ENCODE results near the gene CTBS. TPM values are rescaled to one million over a fixed set of nuclear protein-coding genes. Genes with fewer than 3 reads are reported as not detected.

The CTBS gene
- total and polyA plus RNA-seq, 2 of the 4 experiments (the other 2 are of a cell fraction), result 5.9 to 12.4 TPM

DNA sequence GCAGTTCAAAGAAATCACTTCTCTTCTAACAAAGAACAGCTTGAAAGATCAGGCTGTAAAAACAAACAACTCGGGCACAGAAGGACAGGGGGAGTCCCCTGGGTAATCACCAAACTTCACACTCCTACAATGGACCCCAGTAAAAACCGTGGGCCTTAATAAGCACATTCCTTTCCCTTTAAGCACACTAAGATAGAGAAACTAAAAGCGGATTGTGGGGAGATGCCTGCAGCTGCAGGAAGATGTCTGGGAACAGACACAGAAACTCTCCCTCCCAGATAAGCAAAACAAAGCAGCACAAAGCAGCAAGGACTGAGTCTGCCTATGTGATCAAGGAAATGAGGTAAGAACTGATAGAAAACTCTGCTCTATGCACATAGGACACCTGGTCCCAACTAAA, 37.6 kb upstream of the CTBS start (continued):
- TF ChIP-seq RCOR1 (IDR thresholded peaks at IDR 0.05; ENCODE audit: insufficient replicate concordance, low read length), result no peak

DNA sequence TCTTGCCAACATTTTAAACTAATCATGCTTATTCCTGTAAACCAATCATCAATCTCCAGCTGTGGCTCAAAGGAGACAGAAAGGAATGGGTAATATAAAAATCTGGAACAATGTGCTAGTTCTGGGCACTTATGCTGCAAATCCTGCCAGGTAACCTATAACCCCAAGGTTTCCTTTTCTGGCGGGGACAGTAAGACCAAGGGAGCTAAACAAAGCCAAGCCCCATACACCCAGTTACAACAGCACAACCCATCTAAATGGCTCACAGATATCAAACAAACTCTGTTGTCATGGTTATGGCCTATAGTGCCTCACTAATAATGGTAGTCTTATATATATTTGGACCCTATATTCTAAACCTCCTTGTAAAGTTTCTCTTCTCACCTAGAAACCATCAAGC, 36.9 kb upstream of the CTBS start:
- intact Hi-C loops (cut with micrococcal nuclease) (loop anchor here (10.0 kb wide), 1 partner anchor 706 kb away; no protein-coding TSS in a partner anchor), in situ Hi-C loops (cut with MboI; ENCODE audit: low sequenced_read_pairs) (loop anchor here (25.0 kb wide), 2 partner anchors 326 to 474 kb away; partner anchors contain the start of gene PRKACB), dilution Hi-C loops (cut with HindIII; ENCODE audit: low sequenced_read_pairs, unreplicated experiment) (no loop called here)
- no TSS peak for BruUV-seq (replicated peaks)
- TF ChIP-seq MXI1 (IDR thresholded peaks at IDR 0.05; ENCODE audit: borderline replicate concordance, low read depth, low read length), result no peak
- no peak for TF ChIP-seq BHLHE40 (IDR thresholded peaks at IDR 0.05; ENCODE audit: low read depth, low read length)
- no peak for TF ChIP-seq MAFK (IDR thresholded peaks at IDR 0.05; ENCODE audit: low read depth, low read length)
- TF ChIP-seq RCOR1 (IDR thresholded peaks at IDR 0.05; ENCODE audit: insufficient replicate concordance, low read length), result no peak
- TF ChIP-seq FOS (IDR thresholded peaks at IDR 0.05; ENCODE audit: low read depth, low read length), result no peak
- Histone ChIP-seq H3K27ac (ENCODE audit: insufficient read depth, low read length) (no peak overlapping the region; the same call in 1 of the 2 replicates), H2AK9ac (replicated peaks; ENCODE audit: low read depth, low read length, poor library complexity) (peak overlapping the region; percentile 52), H4K91ac (ENCODE audit: insufficient read depth, low read depth, low read length) (no peak overlapping the region), H3K9me1 (ENCODE audit: insufficient read depth, low read length) (no peaks in the 10 kb centered on the region), H3K4me3 (ENCODE audit: insufficient read depth, low read depth, low read length) (no peak overlapping the region), H3K23ac (ENCODE audit: low read depth, low read length) (no peak overlapping the region), H3K9me3 (ENCODE audit: control insufficient read depth, insufficient read depth, low read length) (peaks cover 2% of the 10 kb centered on the region), H3K36me3 (ENCODE audit: control insufficient read depth, insufficient read depth, low read length) (no peaks in the 10 kb centered on the region), H2BK5ac (ENCODE audit: low read depth, low read length, poor library complexity, severe bottlenecking) (no peak overlapping the region), H3K56ac (ENCODE audit: extremely low read depth, insufficient read depth, low read length) (no peak overlapping the region), H4K5ac (ENCODE audit: low read depth, low read length) (peak overlapping the region; percentile 71; the same call in 1 of the 2 replicates), H2BK120ac (ENCODE audit: low read depth, low read length) (0 out of 2 replicates have a peak overlapping the region, but pooled peaks have one; percentile 8), H3K14ac (replicated peaks; ENCODE audit: low read depth, low read length) (no peak overlapping the region), H4K20me1 (ENCODE audit: insufficient read depth, low read length) (no peaks in the 10 kb centered on the region), H2AK5ac (ENCODE audit: low read depth, low read length) (0 out of 2 replicates have a peak overlapping the region, but pooled peaks have one; percentile 27), H3K4ac (ENCODE audit: low read depth, low read length) (peak overlapping the region; percentile 8; the same call in 1 of the 2 replicates), H3K9ac (ENCODE audit: low read depth, low read length) (no peak overlapping the region), H3K27me3 (ENCODE audit: control insufficient read depth, insufficient read depth, low read length) (no peaks in the 10 kb centered on the region), H2BK15ac (ENCODE audit: low read depth, low read length) (no peak overlapping the region), H2BK20ac (ENCODE audit: low read depth, low read length) (no peak overlapping the region), H2AFZ (replicated peaks; ENCODE audit: low read length, poor library complexity) (no peak overlapping the region), H3K4me1 (ENCODE audit: control insufficient read depth, insufficient read depth, low read length) (peaks cover 3% of the 10 kb centered on the region), H3K18ac (ENCODE audit: low read depth, low read length) (no peak overlapping the region), H3K79me1 (ENCODE audit: low read depth in 1 of 2, low read length in 2 of 2) (no peaks in the 10 kb centered on the region), H3K4me2 (ENCODE audit: low read depth, low read length) (no peak overlapping the region), H4K8ac (ENCODE audit: low read depth in 2 of 2, low read length in 2 of 2) (peak overlapping the region in 1 of 2 experiments; percentile 83; a peak in 1 of 4 replicates)
- ChIA-PET POLR2A (ENCODE audit: unreplicated experiment) (interaction anchor here (0.6 kb wide), 1 partner anchor 437 kb away, joined by 3 read pairs; no protein-coding TSS in a partner anchor), CTCF (interaction anchor here (0.7 kb wide), 1 partner anchor 11 kb away, joined by 3 read pairs; no protein-coding TSS in a partner anchor)
- DNase-seq, result no peak
- WGBS, 2 experiments (ENCODE audit: extremely low coverage in 2 of 2, insufficient read length in 1 of 2), result no CpG with 5 or more reads among the region's 1 CpG
- ATAC-seq (ENCODE audit: low read depth), result no peak
